MM.1S (cell line): ENCODE results near the gene NUP98.
"Not testable (repeated sequence)": the region's sequence is repeated elsewhere in the genome, so short reads cannot be mapped to it uniquely, and the experiment has no call there.

Source experiments
- DNase-seq: peaks from one replicate; pipeline ENCODE4 v3.0.0-alpha.2; 2015
- H2AFZ ChIP-seq: fragments of 300-600 bp; sonication (generic); 2 replicates; pipeline ENCODE4 v1.6.0; 2016; ENCODE audit warnings: antibody characterized with exemption, low read length
- H3F3A ChIP-seq: fragments of 300-600 bp; sonication (generic); 2 replicates; pipeline ENCODE4 v1.6.1; 2016; ENCODE audit warnings: mild to moderate bottlenecking, antibody characterized with exemption, low read length, moderate library complexity, mixed read lengths; ENCODE audit not compliant: insufficient read depth
- H3K27ac ChIP-seq: fragments of 300-600 bp; sonication (generic); 2 replicates; pipeline ENCODE4 v1.5.1; 2016; ENCODE audit warnings: mild to moderate bottlenecking, low read length
- H3K27me3 ChIP-seq: fragments of 300-600 bp; sonication (generic); replicated peaks from 2 replicates; pipeline ENCODE4 v1.6.0; 2016; ENCODE audit warnings: low read length; ENCODE audit not compliant: insufficient read depth
- H3K36me3 ChIP-seq: fragments of 300-600 bp; sonication (generic); replicated peaks from 2 replicates; pipeline ENCODE4 v1.6.1; 2016; ENCODE audit warnings: mild to moderate bottlenecking, low read length, mixed read lengths; ENCODE audit not compliant: insufficient read depth
- H3K4me1 ChIP-seq: fragments of 300-600 bp; sonication (generic); 2 replicates; pipeline ENCODE4 v1.6.1; 2016; ENCODE audit warnings: low read length, mixed read lengths
- H3K4me2 ChIP-seq: fragments of 300-600 bp; sonication (generic); 2 replicates; pipeline ENCODE4 v1.6.0; 2016; ENCODE audit warnings: low read depth, low read length
- H3K4me3 ChIP-seq: fragments of 300-600 bp; sonication (generic); 2 replicates; pipeline ENCODE4 v1.5.1; 2016; ENCODE audit warnings: low read length, mixed read lengths
- H3K79me2 ChIP-seq: fragments of 300-600 bp; sonication (generic); 2 replicates; pipeline ENCODE4 v1.6.1; 2016; ENCODE audit warnings: mixed run types, low read length, mixed read lengths
- H3K9ac ChIP-seq: fragments of 300-600 bp; sonication (generic); 2 replicates; pipeline ENCODE4 v1.6.1; 2016; ENCODE audit warnings: low read length, mixed read lengths
- H3K9me2 ChIP-seq: fragments of 300-600 bp; sonication (generic); replicated peaks from 2 replicates; pipeline ENCODE4 v1.6.1; 2016; ENCODE audit warnings: mild to moderate bottlenecking, low read length, mixed read lengths; ENCODE audit not compliant: insufficient read depth
- H3K9me3 ChIP-seq: fragments of 300-600 bp; sonication (generic); replicated peaks from 2 replicates; pipeline ENCODE4 v1.6.1; 2016; ENCODE audit warnings: mild to moderate bottlenecking, low read length, mixed read lengths; ENCODE audit not compliant: insufficient read depth
- H4K20me1 ChIP-seq: fragments of 300-600 bp; sonication (generic); 2 replicates; pipeline ENCODE4 v1.6.1; 2016; ENCODE audit warnings: mild to moderate bottlenecking, low read length, moderate library complexity, mixed read lengths; ENCODE audit not compliant: insufficient read depth
- EZH2 ChIP-seq: fragments of 300-600 bp; sonication (generic); optimal IDR thresholded peaks from 2 replicates; pipeline ENCODE3; 2017; ENCODE audit warnings: low read depth, mild to moderate bottlenecking, antibody characterized with exemption, low read length, mixed read lengths
- EZH2phosphoT487 ChIP-seq: fragments of 300-600 bp; sonication (generic); IDR thresholded peaks from 2 replicates; pipeline ENCODE4 v1.6.1; 2018; ENCODE audit warnings: antibody characterized with exemption, low read length
- TF ChIP-seq, protein P1 (sequence below): fragments of 300-600 bp; sonication (generic); IDR thresholded peaks from 2 replicates; pipeline ENCODE4 v1.5.1; 2016; ENCODE audit warnings: antibody characterized with exemption, low read length, mixed read lengths

Gene NUP98

DNA sequence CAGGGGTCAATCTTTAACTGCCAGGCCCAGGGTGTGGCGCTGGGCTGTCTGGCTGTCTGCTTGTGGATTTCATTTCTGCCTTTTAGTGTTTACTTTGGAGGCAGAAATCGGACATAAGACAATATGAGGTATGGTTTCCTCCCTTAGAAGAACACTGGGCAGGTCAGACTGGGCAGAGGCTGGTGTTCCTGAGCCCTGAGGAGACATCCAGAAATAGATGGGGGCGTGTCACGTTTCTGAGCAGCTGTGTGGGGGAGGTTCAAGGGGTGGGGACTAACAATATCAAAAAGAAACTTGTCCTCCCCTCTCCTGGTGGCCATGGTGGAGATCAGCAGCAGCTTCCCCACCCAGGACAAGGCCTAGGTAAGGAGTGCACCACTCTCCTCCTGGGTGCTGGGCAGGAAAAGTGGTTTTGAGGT is 152.5 kb downstream of the NUP98 start, which contains the start of gene ART1:
Gene ART1 (plus strand): TSS at position 312 of the 419 bp plus-strand sequence. CDS start 14,086 bp downstream, outside the sequence.
- H2AFZ ChIP-seq = no peak within 1 kb of the TSS

DNA sequence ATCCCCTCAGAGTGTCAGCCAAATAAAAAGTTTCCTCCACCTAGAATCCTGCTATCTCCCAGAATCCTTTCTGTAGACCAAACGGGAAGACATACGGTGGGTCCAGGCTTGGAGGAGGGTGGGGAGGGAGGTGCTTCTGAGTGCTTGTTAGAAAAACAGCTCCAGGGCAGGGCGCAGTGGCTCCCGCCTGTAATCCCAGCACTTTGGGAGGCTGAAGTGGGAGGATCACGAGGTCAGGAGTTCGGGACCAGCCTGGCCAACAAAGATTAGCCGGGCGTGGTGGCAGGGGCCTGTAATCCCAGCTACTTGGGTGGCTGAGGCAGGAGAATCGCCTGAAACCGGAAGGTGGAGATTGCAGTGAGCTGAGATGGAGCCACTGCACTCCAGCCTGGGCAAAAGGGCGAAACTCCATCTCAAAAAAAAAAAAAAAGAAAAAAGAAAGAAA is 154.2 kb downstream of the NUP98 start:
- H3K4me3 ChIP-seq, H3K79me2 ChIP-seq, H3K4me2 ChIP-seq, H3K27ac ChIP-seq, H4K20me1 ChIP-seq, DNase-seq, H3K9me3 ChIP-seq, H3K9ac ChIP-seq, H3K9me2 ChIP-seq, H3K36me3 ChIP-seq, H2AFZ ChIP-seq, H3F3A ChIP-seq, H3K4me1 ChIP-seq, H3K27me3 ChIP-seq: not testable (repeated sequence)

More for the DNA sequence above, 152.5 kb downstream of the NUP98 start, which contains the start of gene ART1:
- Histone ChIP-seq H3K79me2 (no peaks in the 10 kb centered on the region), H3F3A (no peaks in the 10 kb centered on the region), H3K4me3 (no peak within 1 kb of the TSS), H3K4me1 (0 out of 2 replicates have a peak, but pooled peaks cover 3% of the 10 kb centered on the region), H3K27ac (no peak within 1 kb of the TSS), H3K9me3 (no peaks in the 10 kb centered on the region), H3K9ac (no peak within 1 kb of the TSS), H3K4me2 (no peak within 1 kb of the TSS), H3K9me2 (no peaks in the 10 kb centered on the region), H3K27me3 (0 out of 2 replicates have a peak, but pooled peaks cover 8% of the 10 kb centered on the region), H3K36me3 (no peaks in the 10 kb centered on the region), H4K20me1 (no peaks in the 10 kb centered on the region)
- DNase-seq = peak; percentile 12
- TF ChIP-seq, protein P1, sequence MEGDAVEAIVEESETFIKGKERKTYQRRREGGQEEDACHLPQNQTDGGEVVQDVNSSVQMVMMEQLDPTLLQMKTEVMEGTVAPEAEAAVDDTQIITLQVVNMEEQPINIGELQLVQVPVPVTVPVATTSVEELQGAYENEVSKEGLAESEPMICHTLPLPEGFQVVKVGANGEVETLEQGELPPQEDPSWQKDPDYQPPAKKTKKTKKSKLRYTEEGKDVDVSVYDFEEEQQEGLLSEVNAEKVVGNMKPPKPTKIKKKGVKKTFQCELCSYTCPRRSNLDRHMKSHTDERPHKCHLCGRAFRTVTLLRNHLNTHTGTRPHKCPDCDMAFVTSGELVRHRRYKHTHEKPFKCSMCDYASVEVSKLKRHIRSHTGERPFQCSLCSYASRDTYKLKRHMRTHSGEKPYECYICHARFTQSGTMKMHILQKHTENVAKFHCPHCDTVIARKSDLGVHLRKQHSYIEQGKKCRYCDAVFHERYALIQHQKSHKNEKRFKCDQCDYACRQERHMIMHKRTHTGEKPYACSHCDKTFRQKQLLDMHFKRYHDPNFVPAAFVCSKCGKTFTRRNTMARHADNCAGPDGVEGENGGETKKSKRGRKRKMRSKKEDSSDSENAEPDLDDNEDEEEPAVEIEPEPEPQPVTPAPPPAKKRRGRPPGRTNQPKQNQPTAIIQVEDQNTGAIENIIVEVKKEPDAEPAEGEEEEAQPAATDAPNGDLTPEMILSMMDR = no peak
- no peak for TF ChIP-seq EZH2phosphoT487
- TF ChIP-seq EZH2 = no peak

DNA sequence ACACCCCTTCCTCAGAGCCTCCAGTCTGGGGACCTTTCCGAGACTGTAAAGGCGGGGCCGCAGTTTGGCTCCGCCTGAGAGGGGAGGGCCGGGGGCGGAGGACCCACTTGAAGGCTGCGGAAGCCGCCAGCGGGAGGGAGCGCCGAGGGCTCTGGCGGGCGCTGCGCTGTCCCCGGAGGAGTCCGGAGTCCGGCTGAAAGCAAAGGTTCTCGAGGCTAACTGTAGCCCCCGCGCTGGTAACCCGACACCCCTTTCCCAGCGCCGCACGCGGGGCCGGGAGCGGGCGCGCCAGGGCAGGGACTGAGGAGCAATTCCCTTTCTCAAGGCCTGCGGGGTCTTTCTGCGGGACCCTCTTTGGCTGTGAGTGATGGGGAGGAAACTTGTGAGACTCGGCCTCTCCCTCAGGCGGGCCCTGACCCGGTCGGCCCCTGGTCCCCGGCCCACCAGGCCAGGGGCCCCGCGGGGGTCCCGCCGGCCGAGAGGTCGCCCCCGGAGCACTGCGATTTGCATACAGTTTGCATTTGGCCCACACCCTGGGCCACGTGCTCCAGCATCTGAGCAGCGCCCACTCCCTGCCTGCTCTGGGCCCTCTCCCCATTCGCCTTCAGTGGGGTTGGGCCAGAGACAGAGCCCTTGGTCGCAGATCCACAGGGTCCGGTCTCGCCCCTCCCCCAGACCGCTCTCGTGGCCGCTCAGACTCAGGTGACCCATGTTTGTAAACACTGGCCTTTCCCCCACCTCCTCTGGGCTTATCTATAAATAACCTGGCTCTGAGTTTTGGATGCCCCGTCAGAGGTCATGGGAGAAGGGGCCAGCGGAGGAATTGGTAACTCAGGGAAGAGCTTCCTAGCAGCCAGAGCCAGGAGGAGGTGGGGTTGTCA is 155.0 kb downstream of the NUP98 start:
- Histone ChIP-seq H3K4me3 (peak overlapping the region; percentile 45), H3K27me3 (0 out of 2 replicates have a peak, but pooled peaks cover 8% of the 10 kb centered on the region), H3K4me2 (peak overlapping the region; percentile 43), H3K9me2 (no peaks in the 10 kb centered on the region), H3K9ac (no peak overlapping the region; the same call in 1 of the 2 replicates), H3K79me2 (no peaks in the 10 kb centered on the region), H3F3A (no peaks in the 10 kb centered on the region), H3K4me1 (0 out of 2 replicates have a peak, but pooled peaks cover 3% of the 10 kb centered on the region), H2AFZ (peak overlapping the region; percentile 74), H3K36me3 (no peaks in the 10 kb centered on the region), H3K27ac (no peak overlapping the region), H3K9me3 (no peaks in the 10 kb centered on the region), H4K20me1 (no peaks in the 10 kb centered on the region)
- DNase-seq = no peak
- TF ChIP-seq, protein P1 = no peak
- TF ChIP-seq EZH2 (no peak), EZH2phosphoT487 (no peak)
